Hepatic stellate cell (primary cell): ENCODE measurements around the gene TNS3.
"Not testable (repeated sequence)": the region's sequence is repeated elsewhere in the genome, so short reads cannot be mapped to it uniquely, and the experiment has no call there.

Source experiments
- DNase-seq: peaks from one replicate; pipeline ENCODE4 v3.0.0; 2011; ENCODE audit warnings: low spot score

TNS3 gene

GRCh38 chr7:47283497-47284131 is 298.3 kb downstream of the TNS3 start:
- no peak for DNase-seq

GRCh38 chr7:47282790-47283496 is 299.0 kb downstream of the TNS3 start:
- no peak for DNase-seq

GRCh38 chr7:47281966-47282643 is 299.8 kb downstream of the TNS3 start:
- DNase-seq, result no peak

DNA sequence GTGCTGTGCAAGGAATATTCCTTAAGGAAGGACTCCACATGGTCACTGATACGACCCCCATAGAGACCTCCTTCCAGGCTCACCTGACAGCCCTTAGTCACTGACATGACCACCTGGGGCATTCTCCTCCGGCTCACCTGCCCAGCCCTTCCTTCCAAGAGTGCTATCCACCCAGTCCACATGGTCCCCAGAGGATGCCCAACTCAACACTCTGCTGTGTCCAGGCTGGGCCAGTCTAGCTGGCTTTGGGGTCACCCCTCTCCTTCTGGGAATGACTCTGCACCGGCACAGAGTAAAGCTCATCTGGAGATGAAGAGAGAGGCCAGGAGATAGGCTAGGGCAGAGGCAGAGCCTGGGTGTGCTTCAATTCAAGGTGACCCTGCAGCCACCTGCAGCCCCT is 300.8 kb downstream of the TNS3 start:
- no peak for DNase-seq

DNA sequence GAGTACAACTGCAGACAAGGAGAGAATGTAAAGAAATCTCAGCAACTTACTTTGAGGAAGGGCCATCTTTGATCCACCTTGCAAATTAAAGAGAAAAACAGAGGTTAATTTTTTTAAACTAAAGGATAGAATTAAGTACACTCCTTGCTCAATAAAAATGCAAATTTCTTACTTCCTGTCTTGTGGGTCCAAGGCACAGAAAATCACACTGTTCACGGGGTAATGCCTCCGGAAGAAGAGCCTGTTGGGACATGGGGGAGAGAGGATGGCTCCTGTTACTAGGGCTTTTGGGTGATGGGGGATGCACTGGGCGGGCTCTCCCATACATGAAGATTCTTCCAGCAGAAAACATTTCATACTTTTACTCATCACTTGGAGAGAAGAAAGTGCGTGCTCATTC is 301.8 kb downstream of the TNS3 start:
- DNase-seq, result no peak

- DNase-seq, result no peak
Measured at GRCh38 chr7:47278043-47278442, 303.9 kb downstream of the TNS3 start.

DNA sequence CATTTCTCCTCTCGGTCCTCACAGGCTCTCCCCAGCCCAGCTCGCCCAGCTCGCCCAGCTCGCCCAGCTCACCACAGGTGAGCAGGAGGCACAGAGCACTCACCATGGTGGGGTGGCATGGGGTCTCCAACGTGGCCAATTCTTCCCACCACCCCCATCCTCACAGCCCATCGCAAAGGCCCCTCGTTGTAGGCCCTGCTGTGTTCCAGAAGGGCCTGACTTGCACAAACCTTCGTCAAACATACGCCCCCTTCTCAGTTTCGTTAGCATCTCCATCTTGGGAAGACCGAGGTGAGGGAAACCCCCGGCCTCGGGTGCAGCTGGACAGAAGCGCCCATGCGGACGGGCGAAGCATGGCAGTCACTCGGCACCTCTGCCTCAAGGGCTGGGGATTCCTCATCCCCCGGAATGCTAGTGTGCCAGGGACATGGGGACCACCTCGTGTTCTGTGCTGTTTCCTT is 304.6 kb downstream of the TNS3 start:
- no peak for DNase-seq

DNA sequence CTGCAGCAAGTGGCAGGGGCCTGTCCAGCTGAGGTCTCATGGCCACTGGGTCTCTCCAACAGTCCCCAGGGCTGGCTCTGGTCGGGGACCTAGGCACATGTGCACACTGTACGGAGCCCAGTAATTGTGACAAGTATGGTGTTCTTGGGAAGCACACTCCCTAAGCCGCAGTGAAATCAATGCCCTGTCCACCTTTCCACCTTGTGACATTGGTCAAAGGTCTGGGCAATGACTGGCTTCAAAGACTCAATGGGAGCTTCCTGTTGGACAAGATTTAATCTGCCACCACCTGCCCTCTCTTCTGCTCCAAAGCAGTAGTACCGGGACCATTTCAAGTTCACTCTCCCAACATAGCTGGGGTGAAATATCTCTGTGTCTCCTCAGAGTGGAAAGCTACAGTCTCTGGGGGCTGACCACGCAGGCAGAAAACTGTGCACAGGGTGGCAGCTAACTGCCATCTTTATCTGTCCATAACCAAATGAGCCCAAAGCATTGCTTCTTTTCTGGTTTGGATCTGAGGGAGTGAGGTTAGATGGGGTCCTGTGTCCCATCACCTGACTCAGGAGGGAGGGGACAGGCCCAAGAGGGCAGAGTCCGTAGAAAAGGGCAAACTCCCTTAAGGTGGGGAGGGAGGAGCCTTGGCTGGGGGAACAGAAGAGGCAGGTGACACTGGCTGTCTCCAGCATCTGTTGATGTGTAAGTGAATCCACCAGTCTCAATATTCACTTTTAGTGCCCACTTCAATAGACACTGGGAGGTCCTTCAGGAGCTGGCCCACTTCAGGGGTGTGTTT is 307.7 kb downstream of the TNS3 start:
- no peak for DNase-seq

GRCh38 chr7:47273088-47273487 is 308.8 kb downstream of the TNS3 start:
- DNase-seq, result no peak

DNA sequence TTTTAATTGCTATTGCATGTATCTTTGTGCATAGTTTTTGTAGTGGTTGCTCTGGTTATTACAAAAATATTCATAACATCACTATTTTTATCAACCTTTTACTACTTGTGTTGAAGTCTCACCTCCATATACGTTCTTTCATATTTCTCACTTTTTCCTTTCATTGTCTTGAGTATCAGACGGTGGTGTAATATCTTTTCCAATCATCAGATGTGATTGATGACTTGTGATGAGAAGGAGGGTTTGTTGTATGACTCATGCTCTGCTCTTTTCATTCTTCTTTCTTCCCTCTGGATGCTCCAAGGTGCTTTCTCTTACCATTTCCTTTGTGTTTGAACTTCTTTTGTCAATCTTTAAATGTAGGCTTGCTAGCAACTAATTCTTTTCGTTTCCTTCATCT is 310.2 kb downstream of the TNS3 start:
- DNase-seq, result no peak

DNA sequence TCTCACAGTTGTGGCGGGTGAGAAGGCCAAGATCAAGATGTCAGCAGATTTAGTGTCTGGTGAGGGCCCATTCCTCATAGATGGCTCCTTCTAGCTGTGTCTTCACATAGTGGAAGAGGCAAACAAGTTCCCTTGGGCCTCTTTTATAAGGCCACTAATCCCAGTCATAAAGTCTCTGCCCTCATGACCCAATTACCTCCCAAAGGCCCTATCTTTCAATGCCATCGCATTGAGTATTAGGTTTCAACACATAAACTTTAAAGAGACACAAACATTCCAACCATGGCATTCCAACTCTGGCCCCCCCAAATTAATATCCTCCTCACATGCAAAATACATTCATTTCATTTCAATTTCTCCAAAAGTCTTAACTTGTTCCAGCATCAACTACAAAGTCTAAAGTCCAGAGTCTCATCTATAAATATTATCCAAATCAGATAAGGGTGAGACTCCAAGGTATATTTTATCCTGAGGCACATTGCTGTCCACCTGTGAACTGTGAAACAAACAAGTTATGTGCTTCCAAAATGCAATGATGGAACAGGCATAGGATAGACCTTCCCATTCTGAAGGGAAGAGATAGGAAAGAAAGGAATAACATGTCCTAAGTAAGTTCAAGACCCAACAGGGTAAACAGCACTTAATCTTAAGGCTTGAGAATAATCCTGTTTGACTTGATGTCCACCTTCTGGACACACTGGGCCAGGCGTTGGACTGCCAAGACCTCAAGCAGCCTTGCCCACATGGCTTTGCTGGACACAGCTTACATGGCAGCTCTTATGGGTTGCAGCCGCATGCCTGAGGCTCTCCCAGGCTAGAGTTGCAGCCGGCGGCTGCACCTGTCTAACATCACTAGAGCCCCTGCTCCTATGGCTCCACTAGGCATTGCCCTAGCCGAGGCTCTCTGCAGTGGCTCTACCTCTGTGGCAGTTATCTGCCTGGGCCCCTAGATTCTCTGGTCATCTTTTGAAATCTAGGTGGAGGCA is 312.8 kb downstream of the TNS3 start:
- DNase-seq, result no peak

- no peak for DNase-seq
Measured at GRCh38 chr7:47267346-47267745, 314.6 kb downstream of the TNS3 start.

GRCh38 chr7:47266799-47267198 is 315.1 kb downstream of the TNS3 start:
- no peak for DNase-seq

- DNase-seq, result peak; percentile 69
Measured at GRCh38 chr7:47266131-47266706, 315.7 kb downstream of the TNS3 start.

DNA sequence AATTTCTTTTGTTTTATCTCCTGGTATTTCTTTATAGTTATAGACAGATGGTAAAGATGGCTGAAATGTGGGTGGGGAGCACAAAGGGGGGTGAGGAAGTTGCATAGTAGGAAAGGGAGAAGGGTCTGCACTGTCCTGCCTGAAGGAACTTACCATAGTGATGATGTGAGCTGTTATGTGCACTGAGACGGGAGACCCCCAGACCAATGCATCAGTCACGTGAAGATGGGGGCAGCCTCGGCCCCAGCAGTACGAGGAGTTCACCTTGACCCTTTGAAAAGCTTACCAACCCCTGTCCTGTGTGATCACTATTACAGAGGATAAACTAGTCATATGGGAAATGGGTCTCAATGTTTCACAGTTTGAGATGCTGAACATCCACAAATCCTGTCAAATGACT is 316.3 kb downstream of the TNS3 start:
- no peak for DNase-seq

GRCh38 chr7:47264021-47264651 is 317.8 kb downstream of the TNS3 start:
- DNase-seq, result no peak

- DNase-seq, result no peak
Measured at GRCh38 chr7:47262881-47263280, 319.0 kb downstream of the TNS3 start.

DNA sequence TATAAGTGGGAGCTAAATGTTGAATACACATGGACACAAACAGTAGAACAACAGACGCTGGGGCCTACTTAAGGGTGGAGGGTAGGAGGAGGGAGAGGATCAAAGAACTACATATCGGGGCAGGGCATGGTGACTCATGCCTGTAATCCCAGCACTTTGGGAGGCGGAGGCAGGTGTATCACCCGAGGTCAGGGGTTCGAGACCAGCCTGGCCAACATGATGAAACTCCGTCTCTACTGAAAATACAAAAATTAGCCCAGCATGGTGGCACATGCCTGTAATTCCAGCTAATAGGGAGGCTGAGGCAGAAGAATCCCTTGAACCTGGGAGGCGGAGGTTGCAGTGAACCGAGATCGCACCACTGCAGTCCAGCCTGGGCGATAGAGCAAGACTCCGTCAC is 319.8 kb downstream of the TNS3 start:
- not testable (repeated sequence) for DNase-seq

DNA sequence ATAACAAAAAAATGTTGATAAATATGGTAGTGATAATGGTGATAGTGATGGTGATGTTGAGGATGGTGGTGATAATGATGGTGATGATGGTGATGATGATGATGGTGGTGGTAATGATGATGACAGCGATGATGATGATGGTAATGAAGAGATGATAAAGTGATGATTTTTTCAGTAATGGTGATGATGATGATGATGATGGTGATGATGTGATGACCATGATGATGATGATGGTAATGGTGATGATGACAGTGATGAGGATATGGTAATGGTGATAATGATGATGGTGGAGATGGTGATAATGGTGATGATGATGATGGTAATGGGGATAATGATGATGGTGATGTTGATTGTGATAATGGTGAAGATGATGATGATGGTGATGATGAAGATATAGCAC is 321.6 kb downstream of the TNS3 start:
- DNase-seq, result no peak

GRCh38 chr7:47259682-47260081 is 322.2 kb downstream of the TNS3 start:
- DNase-seq, result no peak
